SK-N-SH (cell line): ENCODE results near the gene UBN1.

ENCODE experiments used
- FOXJ3 ChIP-seq: sonication (generic); formaldehyde crosslinking; IDR thresholded peaks from 2 replicates; pipeline ENCODE4 v1.5.1; 2020; ENCODE audit warnings: mild to moderate bottlenecking, missing genetic modification reagents
- GABPA ChIP-seq: IDR thresholded peaks from 2 replicates; pipeline ENCODE4 v1.4.0; 2012; ENCODE audit warnings: low read depth, mild to moderate bottlenecking
- MAX ChIP-seq: IDR thresholded peaks from 2 replicates; pipeline ENCODE4 v1.4.0; 2012; ENCODE audit warnings: low read depth
- MEF2A ChIP-seq: IDR thresholded peaks from 2 replicates; pipeline ENCODE4 v1.4.0; 2012; ENCODE audit warnings: low read depth, borderline replicate concordance
- NRF1 ChIP-seq: IDR thresholded peaks from 2 replicates; pipeline ENCODE4 v1.6.1; 2012; ENCODE audit warnings: low read depth, mild to moderate bottlenecking, low read length
- PBX3 ChIP-seq: IDR thresholded peaks from 2 replicates; pipeline ENCODE4; 2012
- POLR2AphosphoS5 ChIP-seq: IDR thresholded peaks from 2 replicates; pipeline ENCODE4 v1.6.1; 2012; ENCODE audit warnings: low read depth, low read length
- RAD21 ChIP-seq: IDR thresholded peaks from 2 replicates; pipeline ENCODE4 v1.6.1; 2012; ENCODE audit warnings: mild to moderate bottlenecking, low read length
- RCOR1 ChIP-seq: fragments of 150-350 bp; IDR thresholded peaks from 2 replicates; pipeline ENCODE4 v1.6.1; 2017; ENCODE audit warnings: antibody characterized with exemption, low read length
- REST ChIP-seq: IDR thresholded peaks from 2 replicates; pipeline ENCODE4 v1.6.1; 2012; ENCODE audit warnings: mild to moderate bottlenecking, low read depth, low read length, moderate library complexity
- RFX5 ChIP-seq: IDR thresholded peaks from 2 replicates; pipeline ENCODE4 v1.6.1; 2012; ENCODE audit warnings: mild to moderate bottlenecking, improper control_type of control experiment, low read length
- RXRA ChIP-seq: IDR thresholded peaks from 2 replicates; pipeline ENCODE4 v1.4.0; 2012; ENCODE audit warnings: low read depth, mild to moderate bottlenecking, borderline replicate concordance
- USF1 ChIP-seq: IDR thresholded peaks from 2 replicates; pipeline ENCODE4 v1.4.0; 2012; ENCODE audit warnings: low read depth, borderline replicate concordance
- TF ChIP-seq, protein P1 (sequence below): fragments of 200-600 bp; sonication (generic); IDR thresholded peaks from 2 replicates; pipeline ENCODE4 v1.6.1; 2017; ENCODE audit warnings: antibody characterized with exemption, mild to moderate bottlenecking, moderate library complexity

DNA sequence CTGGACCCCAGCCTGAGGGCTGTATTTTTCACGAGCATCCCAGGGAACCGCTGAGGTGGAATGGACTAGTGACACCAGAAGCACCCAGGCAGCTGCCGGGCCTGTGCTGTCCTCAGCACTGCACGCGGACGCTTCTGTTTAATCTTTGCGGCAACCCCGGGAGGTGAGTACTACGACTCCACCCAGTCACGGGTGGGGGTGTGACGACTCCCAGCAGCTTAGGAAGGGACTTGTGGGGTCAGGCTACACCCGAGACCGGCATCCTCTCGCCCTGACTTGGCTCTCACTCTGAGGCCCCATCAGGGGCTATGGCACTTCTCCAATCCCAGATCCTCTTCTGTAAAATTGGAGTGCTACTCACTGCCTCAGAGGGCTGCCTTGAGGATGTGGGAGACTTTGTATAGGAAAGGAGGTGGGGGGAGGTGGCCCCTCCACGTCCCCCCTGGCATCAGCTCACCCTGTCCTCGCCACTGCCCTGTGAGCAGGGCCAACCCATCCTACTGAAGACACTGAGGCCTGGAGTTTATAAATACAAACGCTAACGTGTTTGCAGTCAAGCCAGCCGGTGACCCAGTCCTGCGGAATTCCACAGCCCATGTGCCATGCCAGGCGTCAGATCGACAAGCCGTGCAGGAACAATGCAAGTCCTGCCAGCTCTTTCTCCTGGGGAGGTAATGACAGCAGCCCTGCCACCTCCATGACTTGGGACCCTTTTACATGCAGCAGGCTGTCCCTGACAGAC is 45.3 kb downstream of the UBN1 start:
- TF ChIP-seq POLR2AphosphoS5, result no peak
- no peak for TF ChIP-seq NRF1
- no peak for TF ChIP-seq REST
- TF ChIP-seq, protein P1, sequence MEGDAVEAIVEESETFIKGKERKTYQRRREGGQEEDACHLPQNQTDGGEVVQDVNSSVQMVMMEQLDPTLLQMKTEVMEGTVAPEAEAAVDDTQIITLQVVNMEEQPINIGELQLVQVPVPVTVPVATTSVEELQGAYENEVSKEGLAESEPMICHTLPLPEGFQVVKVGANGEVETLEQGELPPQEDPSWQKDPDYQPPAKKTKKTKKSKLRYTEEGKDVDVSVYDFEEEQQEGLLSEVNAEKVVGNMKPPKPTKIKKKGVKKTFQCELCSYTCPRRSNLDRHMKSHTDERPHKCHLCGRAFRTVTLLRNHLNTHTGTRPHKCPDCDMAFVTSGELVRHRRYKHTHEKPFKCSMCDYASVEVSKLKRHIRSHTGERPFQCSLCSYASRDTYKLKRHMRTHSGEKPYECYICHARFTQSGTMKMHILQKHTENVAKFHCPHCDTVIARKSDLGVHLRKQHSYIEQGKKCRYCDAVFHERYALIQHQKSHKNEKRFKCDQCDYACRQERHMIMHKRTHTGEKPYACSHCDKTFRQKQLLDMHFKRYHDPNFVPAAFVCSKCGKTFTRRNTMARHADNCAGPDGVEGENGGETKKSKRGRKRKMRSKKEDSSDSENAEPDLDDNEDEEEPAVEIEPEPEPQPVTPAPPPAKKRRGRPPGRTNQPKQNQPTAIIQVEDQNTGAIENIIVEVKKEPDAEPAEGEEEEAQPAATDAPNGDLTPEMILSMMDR, result no peak
- TF ChIP-seq USF1, result no peak
- no peak for TF ChIP-seq MEF2A
- no peak for TF ChIP-seq RAD21
- no peak for TF ChIP-seq RXRA
- TF ChIP-seq RCOR1, result no peak
- TF ChIP-seq GABPA, result no peak
- no peak for TF ChIP-seq MAX
- TF ChIP-seq FOXJ3 (CRISPR knock-in tag), result no peak
- TF ChIP-seq RFX5, result no peak
- no peak for TF ChIP-seq PBX3
